Ishikawa (cell line): ENCODE results near the gene STRA6.

Experiments
- CEBPB ChIP-seq: IDR thresholded peaks from 2 replicates; pipeline ENCODE4 v1.6.1; 2012
- CREB1 ChIP-seq: IDR thresholded peaks from 2 replicates; pipeline ENCODE4 v1.6.1; 2012; ENCODE audit warnings: low read depth
- EGR1 ChIP-seq: IDR thresholded peaks from 2 replicates; pipeline ENCODE4 v1.6.1; 2012
- EP300 ChIP-seq: IDR thresholded peaks from 2 replicates; pipeline ENCODE4 v1.6.1; 2012; ENCODE audit warnings: borderline replicate concordance
- MAX ChIP-seq: IDR thresholded peaks from 2 replicates; pipeline ENCODE4 v1.6.1; 2012
- RAD21 ChIP-seq: IDR thresholded peaks from 2 replicates; pipeline ENCODE4 v1.6.1; 2012; ENCODE audit warnings: low read depth
- TAF1 ChIP-seq: IDR thresholded peaks from 2 replicates; pipeline ENCODE4 v1.6.1; 2012; ENCODE audit warnings: low read depth, mild to moderate bottlenecking
- TCF12 ChIP-seq: IDR thresholded peaks from 2 replicates; pipeline ENCODE4 v1.6.1; 2012; ENCODE audit warnings: low read depth
- TEAD4 ChIP-seq: IDR thresholded peaks from 2 replicates; pipeline ENCODE4 v1.6.1; 2012
- YY1 ChIP-seq: IDR thresholded peaks from 2 replicates; pipeline ENCODE4 v1.6.1; 2012; ENCODE audit warnings: low read depth
- ZBTB7A ChIP-seq: IDR thresholded peaks from 2 replicates; pipeline ENCODE4 v1.6.1; 2012; ENCODE audit warnings: low read depth
- TF ChIP-seq, protein P1 (sequence below): IDR thresholded peaks from 2 replicates; pipeline ENCODE4 v1.6.1; 2012; ENCODE audit warnings: low read depth, mild to moderate bottlenecking

- no peak for TF ChIP-seq EGR1
- no peak for TF ChIP-seq CREB1
- TF ChIP-seq RAD21 = no peak
- no peak for TF ChIP-seq TCF12
- TF ChIP-seq, protein P1, sequence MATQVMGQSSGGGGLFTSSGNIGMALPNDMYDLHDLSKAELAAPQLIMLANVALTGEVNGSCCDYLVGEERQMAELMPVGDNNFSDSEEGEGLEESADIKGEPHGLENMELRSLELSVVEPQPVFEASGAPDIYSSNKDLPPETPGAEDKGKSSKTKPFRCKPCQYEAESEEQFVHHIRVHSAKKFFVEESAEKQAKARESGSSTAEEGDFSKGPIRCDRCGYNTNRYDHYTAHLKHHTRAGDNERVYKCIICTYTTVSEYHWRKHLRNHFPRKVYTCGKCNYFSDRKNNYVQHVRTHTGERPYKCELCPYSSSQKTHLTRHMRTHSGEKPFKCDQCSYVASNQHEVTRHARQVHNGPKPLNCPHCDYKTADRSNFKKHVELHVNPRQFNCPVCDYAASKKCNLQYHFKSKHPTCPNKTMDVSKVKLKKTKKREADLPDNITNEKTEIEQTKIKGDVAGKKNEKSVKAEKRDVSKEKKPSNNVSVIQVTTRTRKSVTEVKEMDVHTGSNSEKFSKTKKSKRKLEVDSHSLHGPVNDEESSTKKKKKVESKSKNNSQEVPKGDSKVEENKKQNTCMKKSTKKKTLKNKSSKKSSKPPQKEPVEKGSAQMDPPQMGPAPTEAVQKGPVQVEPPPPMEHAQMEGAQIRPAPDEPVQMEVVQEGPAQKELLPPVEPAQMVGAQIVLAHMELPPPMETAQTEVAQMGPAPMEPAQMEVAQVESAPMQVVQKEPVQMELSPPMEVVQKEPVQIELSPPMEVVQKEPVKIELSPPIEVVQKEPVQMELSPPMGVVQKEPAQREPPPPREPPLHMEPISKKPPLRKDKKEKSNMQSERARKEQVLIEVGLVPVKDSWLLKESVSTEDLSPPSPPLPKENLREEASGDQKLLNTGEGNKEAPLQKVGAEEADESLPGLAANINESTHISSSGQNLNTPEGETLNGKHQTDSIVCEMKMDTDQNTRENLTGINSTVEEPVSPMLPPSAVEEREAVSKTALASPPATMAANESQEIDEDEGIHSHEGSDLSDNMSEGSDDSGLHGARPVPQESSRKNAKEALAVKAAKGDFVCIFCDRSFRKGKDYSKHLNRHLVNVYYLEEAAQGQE = no peak
- TF ChIP-seq YY1 = no peak
- no peak for TF ChIP-seq EP300
- TF ChIP-seq TAF1 = no peak
- no peak for TF ChIP-seq MAX
- no peak for TF ChIP-seq CEBPB
- no peak for TF ChIP-seq TEAD4
- TF ChIP-seq ZBTB7A = no peak
Observed at GRCh38 chr15:74141591-74141990, 61.0 kb downstream of the STRA6 start.
